Measurements from ENCODE around the gene PTRH1. TPM values are rescaled to one million over a fixed set of nuclear protein-coding genes. Genes with fewer than 3 reads are reported as not detected.

PTRH1 gene
- polyA plus RNA-seq, 1 of the 3 experiments (the other 2 are of a cell fraction), result 42.2 TPM

DNA sequence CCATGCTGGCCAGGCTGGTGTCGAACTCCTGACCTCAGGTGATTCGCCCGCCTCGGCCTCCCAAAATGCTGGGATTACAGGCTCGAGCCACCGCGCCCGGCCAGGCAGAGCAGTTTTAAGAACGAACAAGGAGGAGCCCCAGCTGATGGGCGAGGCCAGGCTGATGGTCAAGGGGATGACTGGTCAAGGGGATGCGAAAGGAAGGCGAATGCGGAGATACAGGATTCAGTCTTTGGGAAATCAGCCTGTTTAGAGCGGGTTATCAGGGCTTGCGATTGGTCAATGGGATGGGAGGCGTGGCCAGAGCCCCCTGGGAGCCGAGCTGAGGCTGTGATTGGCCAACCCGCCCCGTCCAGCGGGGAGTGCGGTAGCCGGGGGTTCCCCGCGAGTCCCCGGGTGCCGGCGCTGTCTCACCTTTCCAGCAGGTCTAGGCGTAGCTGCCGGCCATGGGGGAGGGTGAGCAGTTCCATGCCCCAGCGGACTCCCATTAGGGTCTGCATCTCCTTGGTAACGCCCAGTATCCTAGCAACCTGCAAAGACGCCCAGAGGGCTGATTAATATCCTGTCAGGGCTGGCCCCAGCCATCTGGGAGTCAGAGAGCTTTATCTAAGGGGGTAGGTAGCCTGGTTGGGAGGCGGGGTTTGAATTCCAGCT, 27.1 kb upstream of the PTRH1 start:
- H3K4me3 ChIP-seq (ENCODE audit: low read depth in 2 of 2, low read length in 1 of 2), result no peak overlapping the region

DNA sequence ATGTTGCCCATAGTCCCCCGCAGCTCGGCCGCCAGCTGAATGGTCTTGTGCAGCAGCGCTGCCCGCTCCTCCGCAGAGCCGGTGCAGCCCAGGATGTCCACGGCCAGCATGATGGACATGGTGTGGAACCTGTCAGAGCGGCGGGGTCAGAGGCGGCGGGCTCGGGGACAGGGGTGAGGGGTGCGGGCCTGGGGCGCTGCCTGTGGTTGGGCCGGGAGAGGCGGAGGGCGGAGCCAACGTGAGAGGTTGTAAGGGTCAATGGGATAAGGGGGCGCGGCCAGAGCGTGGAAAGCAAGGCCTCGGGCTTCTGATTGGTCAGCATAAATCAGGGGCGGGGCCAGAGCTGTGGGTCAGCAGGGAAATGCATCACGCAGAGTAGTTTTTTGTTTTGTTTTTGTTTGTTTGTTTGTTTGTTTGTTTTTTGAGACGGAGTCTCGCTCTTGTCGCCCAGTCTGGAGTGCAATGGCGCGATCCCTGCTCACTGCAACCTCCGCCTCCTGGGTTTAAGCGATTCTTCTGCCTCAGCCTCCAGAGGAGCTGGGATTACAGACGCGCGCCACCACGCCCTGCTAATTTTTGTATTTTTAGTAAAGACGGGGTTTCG, 26.5 kb upstream of the PTRH1 start:
- Histone ChIP-seq H3K27me3 (ENCODE audit: insufficient read depth) (no peaks in the 10 kb centered on the region), H4K20me1 (ENCODE audit: insufficient read depth) (no peaks in the 10 kb centered on the region), H2AFZ (ENCODE audit: low read depth) (no peak overlapping the region), H3K36me3 (replicated peaks in 1 of 2; ENCODE audit: control insufficient read depth in 1 of 2, insufficient read depth in 2 of 2, low read length in 1 of 2) (no peaks in the 10 kb centered on the region), H3K4me3 (ENCODE audit: low read depth in 2 of 2, low read length in 1 of 2) (no peak overlapping the region), H3K79me2 (ENCODE audit: insufficient read depth) (no peaks in the 10 kb centered on the region), H3K9me3 (no peaks in the 10 kb centered on the region), H3K4me2 (no peak overlapping the region), H3K9ac (no peak overlapping the region), H3K27ac (ENCODE audit: low read depth in 2 of 2, low read length in 1 of 2) (no peak overlapping the region), H3K4me1 (ENCODE audit: control insufficient read depth in 1 of 2, insufficient read depth in 2 of 2, low read depth in 1 of 2, low read length in 1 of 2) (no peaks in the 10 kb centered on the region; a peak in 1 of 4 replicates), H3F3A (replicated peaks; ENCODE audit: insufficient read depth) (no peaks in the 10 kb centered on the region), H3K9me2 (no peaks in the 10 kb centered on the region)
- CTCF ChIA-PET, result interaction anchor here (0.7 to 6.4 kb wide), 11 partner anchors 13 to 1878 kb away, joined by 3 to 34 read pairs (median 4); partner anchors contain the start of genes CDK9 and PTRH1
- TF ChIP-seq GATA2 (CRISPR knock-in tag; IDR thresholded peaks at IDR 0.05) (no peak), JUND (IDR thresholded peaks at IDR 0.05) (no peak), RCOR1 (IDR thresholded peaks at IDR 0.05; ENCODE audit: low read length) (no peak), NRF1 (IDR thresholded peaks at IDR 0.05; ENCODE audit: low read depth, low read length) (no peak), FOXJ3 (CRISPR knock-in tag; IDR thresholded peaks at IDR 0.05) (no peak), SIN3A (IDR thresholded peaks at IDR 0.05; ENCODE audit: borderline replicate concordance, low read depth, low read length) (no peak), RFX5 (IDR thresholded peaks at IDR 0.05; ENCODE audit: low read length) (no peak), MEF2A (IDR thresholded peaks at IDR 0.05; ENCODE audit: borderline replicate concordance, low read depth) (no peak), POLR2AphosphoS5 (IDR thresholded peaks at IDR 0.05; ENCODE audit: low read depth, low read length) (no peak), FOSL2 (IDR thresholded peaks at IDR 0.05; ENCODE audit: borderline replicate concordance, low read depth) (no peak), GABPA (IDR thresholded peaks at IDR 0.05; ENCODE audit: low read depth) (no peak), ELF1 (IDR thresholded peaks at IDR 0.05) (no peak)
- TF ChIP-seq, protein P1, sequence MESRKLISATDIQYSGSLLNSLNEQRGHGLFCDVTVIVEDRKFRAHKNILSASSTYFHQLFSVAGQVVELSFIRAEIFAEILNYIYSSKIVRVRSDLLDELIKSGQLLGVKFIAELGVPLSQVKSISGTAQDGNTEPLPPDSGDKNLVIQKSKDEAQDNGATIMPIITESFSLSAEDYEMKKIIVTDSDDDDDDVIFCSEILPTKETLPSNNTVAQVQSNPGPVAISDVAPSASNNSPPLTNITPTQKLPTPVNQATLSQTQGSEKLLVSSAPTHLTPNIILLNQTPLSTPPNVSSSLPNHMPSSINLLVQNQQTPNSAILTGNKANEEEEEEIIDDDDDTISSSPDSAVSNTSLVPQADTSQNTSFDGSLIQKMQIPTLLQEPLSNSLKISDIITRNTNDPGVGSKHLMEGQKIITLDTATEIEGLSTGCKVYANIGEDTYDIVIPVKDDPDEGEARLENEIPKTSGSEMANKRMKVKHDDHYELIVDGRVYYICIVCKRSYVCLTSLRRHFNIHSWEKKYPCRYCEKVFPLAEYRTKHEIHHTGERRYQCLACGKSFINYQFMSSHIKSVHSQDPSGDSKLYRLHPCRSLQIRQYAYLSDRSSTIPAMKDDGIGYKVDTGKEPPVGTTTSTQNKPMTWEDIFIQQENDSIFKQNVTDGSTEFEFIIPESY (IDR thresholded peaks at IDR 0.05; ENCODE audit: borderline replicate concordance, low read depth), result no peak
- TF ChIP-seq, protein P2, sequence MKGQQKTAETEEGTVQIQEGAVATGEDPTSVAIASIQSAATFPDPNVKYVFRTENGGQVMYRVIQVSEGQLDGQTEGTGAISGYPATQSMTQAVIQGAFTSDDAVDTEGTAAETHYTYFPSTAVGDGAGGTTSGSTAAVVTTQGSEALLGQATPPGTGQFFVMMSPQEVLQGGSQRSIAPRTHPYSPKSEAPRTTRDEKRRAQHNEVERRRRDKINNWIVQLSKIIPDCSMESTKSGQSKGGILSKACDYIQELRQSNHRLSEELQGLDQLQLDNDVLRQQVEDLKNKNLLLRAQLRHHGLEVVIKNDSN (IDR thresholded peaks at IDR 0.05; ENCODE audit: borderline replicate concordance, low read depth), result no peak
- DNase-seq, result peak; percentile 78
- POLR2A ChIA-PET, result no interaction called here
- 89% methylated on average over 38 of the region's 38 CpGs for WGBS (ENCODE audit: low lambda C conversion rate)

More for the DNA sequence above, 27.1 kb upstream of the PTRH1 start:
- Histone ChIP-seq H3K9ac (no peak overlapping the region), H3K9me2 (no peaks in the 10 kb centered on the region), H3K4me2 (no peak overlapping the region), H3K36me3 (replicated peaks in 1 of 2; ENCODE audit: control insufficient read depth in 1 of 2, insufficient read depth in 2 of 2, low read length in 1 of 2) (no peaks in the 10 kb centered on the region), H3F3A (replicated peaks; ENCODE audit: insufficient read depth) (no peaks in the 10 kb centered on the region), H2AFZ (ENCODE audit: low read depth) (no peak overlapping the region), H3K79me2 (ENCODE audit: insufficient read depth) (no peaks in the 10 kb centered on the region), H3K27me3 (ENCODE audit: insufficient read depth) (no peaks in the 10 kb centered on the region), H3K27ac (ENCODE audit: low read depth in 2 of 2, low read length in 1 of 2) (no peak overlapping the region), H3K9me3 (no peaks in the 10 kb centered on the region), H3K4me1 (ENCODE audit: control insufficient read depth in 1 of 2, insufficient read depth in 2 of 2, low read depth in 1 of 2, low read length in 1 of 2) (no peaks in the 10 kb centered on the region; a peak in 1 of 4 replicates), H4K20me1 (ENCODE audit: insufficient read depth) (no peaks in the 10 kb centered on the region)
- ChIA-PET POLR2A (interaction anchor here (0.7 to 1.6 kb wide), 3 partner anchors 8 to 29 kb away, joined by 3 to 6 read pairs (median 4); partner anchors contain the start of gene TOR2A), CTCF (interaction anchor here (0.7 to 6.4 kb wide), 9 partner anchors 8 to 1878 kb away, joined by 3 to 35 read pairs (median 9); partner anchors contain the start of genes CDK9, PTRH1 and TOR2A)
- WGBS (ENCODE audit: low lambda C conversion rate), result 79% methylated on average over 25 of the region's 33 CpGs
- TF ChIP-seq TCF12 (IDR thresholded peaks at IDR 0.05) (no peak), CHD2 (IDR thresholded peaks at IDR 0.05; ENCODE audit: low read length, partially characterized antibody) (peak; percentile 40)
- TF ChIP-seq, protein P3, sequence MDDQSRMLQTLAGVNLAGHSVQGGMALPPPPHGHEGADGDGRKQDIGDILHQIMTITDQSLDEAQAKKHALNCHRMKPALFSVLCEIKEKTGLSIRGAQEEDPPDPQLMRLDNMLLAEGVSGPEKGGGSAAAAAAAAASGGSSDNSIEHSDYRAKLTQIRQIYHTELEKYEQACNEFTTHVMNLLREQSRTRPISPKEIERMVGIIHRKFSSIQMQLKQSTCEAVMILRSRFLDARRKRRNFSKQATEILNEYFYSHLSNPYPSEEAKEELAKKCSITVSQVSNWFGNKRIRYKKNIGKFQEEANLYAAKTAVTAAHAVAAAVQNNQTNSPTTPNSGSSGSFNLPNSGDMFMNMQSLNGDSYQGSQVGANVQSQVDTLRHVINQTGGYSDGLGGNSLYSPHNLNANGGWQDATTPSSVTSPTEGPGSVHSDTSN (IDR thresholded peaks at IDR 0.05), result no peak
- DNase-seq, result peak; percentile 81
